CD4-positive, alpha-beta T cell treated with Interleukin-6 for 4 hours (primary cell): ENCODE data around the gene UQCRQ.
A peak's percentile ranks its signal among the peaks of the same experiment; 100 is the strongest.

Experiments used
- DNase-seq: peaks from one replicate; pipeline ENCODE4 v3.0.0-alpha.2; 2020; ENCODE audit warnings: mixed read lengths

UQCRQ gene

GRCh38 chr5:132871459-132872284 is 5.2 kb downstream of the UQCRQ start:
- no peak for DNase-seq

- DNase-seq: no peak
These were observed 6.3 kb downstream of the UQCRQ start for GRCh38 chr5:132872788-132873118.

- DNase-seq: no peak
These were observed 6.9 kb downstream of the UQCRQ start, which contains the start of gene LEAP2 for GRCh38 chr5:132873119-132873929. TSS of gene LEAP2 (plus strand) at chr5:132873668. CDS start at chr5:132873695, 27 bp downstream.

GRCh38 chr5:132873930-132874271 is 7.5 kb downstream of the UQCRQ start:
- no peak for DNase-seq

- DNase-seq: no peak
These were observed 9.7 kb downstream of the UQCRQ start for GRCh38 chr5:132876020-132876759.

GRCh38 chr5:132877466-132877865 is 11.0 kb downstream of the UQCRQ start:
- DNase-seq: no peak

- no peak for DNase-seq
These were observed 11.5 kb downstream of the UQCRQ start for GRCh38 chr5:132877938-132878337.

- DNase-seq: peak; percentile 43
These were observed 16.9 kb downstream of the UQCRQ start for GRCh38 chr5:132883261-132883834.

- DNase-seq: no peak
These were observed 18.1 kb downstream of the UQCRQ start for GRCh38 chr5:132884548-132884947.

GRCh38 chr5:132886064-132886823 is 19.8 kb downstream of the UQCRQ start:
- no peak for DNase-seq

- no peak for DNase-seq
These were observed 20.8 kb downstream of the UQCRQ start for GRCh38 chr5:132887283-132887682.

- DNase-seq: no peak
These were observed 23.1 kb downstream of the UQCRQ start for GRCh38 chr5:132889501-132889900.

GRCh38 chr5:132890817-132891216 is 24.4 kb downstream of the UQCRQ start:
- DNase-seq: no peak

- DNase-seq: no peak
These were observed 29.4 kb downstream of the UQCRQ start for GRCh38 chr5:132895719-132896305.

- no peak for DNase-seq
These were observed 30.2 kb downstream of the UQCRQ start for GRCh38 chr5:132896685-132897084.

- DNase-seq: no peak
These were observed 31.7 kb downstream of the UQCRQ start for GRCh38 chr5:132898094-132898493.

- no peak for DNase-seq
These were observed 34.6 kb downstream of the UQCRQ start for GRCh38 chr5:132901036-132901435.

GRCh38 chr5:132901730-132902129 is 35.3 kb downstream of the UQCRQ start:
- no peak for DNase-seq

GRCh38 chr5:132905938-132906337 is 39.5 kb downstream of the UQCRQ start:
- DNase-seq: no peak

- DNase-seq: no peak
These were observed 40.7 kb downstream of the UQCRQ start for GRCh38 chr5:132907161-132907560.

GRCh38 chr5:132909702-132910101 is 43.3 kb downstream of the UQCRQ start:
- no peak for DNase-seq

GRCh38 chr5:132915681-132916080 is 49.2 kb downstream of the UQCRQ start:
- DNase-seq: no peak
